Stimulated activated CD8-positive, alpha-beta memory T cell treated with anti-CD3 and anti-CD28 coated beads, Interleukin-2, amount 100 ng/mL, for 1 hour (primary cell): ENCODE results near the gene AGBL1.

Source experiments
- DNase-seq, 2 donors: peaks; one replicate each; pipeline ENCODE4 v3.0.0-alpha.2; 2020; ENCODE audit warnings: low read depth in 2 of 2

AGBL1 gene

DNA sequence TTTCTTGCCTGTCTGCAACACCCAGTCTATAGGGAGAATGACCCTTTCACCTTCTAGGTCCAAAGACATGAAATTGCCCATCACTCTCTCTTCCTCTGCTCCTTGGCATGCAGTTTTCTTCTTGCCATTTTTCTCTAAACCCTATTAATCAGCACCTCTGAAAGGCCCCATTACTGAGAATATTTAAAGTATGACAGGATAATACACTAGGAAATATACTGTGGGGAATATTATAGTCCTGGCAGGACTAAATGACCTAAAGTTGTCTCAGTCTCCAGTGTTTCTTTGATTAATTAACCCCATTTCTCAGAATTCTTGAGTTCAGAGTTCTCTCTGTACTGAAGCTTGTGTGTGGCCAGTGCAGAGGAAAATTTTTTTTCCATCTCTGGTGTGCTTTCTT is 730.7 kb downstream of the AGBL1 start:
- DNase-seq: no peak

DNA sequence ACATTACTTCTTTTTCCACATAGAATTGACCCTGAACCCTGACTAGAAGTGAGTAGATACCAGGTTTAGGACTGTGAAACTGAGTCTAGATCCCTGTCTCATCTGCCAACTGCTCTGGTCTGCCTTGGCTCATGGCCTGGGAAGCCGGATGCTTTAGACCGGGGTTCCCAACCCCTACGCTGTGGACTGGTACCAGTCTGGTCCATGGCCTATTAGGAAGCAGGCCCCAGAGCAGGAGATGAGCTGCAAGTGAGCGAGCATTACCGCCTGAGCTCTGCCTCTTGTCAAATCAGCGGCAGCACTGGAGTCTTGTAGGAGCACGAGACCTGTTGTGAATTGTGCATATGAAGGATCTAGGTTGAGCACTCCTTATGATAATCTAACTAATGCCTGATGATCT is 734.2 kb downstream of the AGBL1 start:
- no peak for DNase-seq

- DNase-seq: no peak
These were observed 749.6 kb downstream of the AGBL1 start for GRCh38 chr15:86829245-86829644.

- no peak for DNase-seq
These were observed 750.6 kb downstream of the AGBL1 start for GRCh38 chr15:86830304-86830703.

DNA sequence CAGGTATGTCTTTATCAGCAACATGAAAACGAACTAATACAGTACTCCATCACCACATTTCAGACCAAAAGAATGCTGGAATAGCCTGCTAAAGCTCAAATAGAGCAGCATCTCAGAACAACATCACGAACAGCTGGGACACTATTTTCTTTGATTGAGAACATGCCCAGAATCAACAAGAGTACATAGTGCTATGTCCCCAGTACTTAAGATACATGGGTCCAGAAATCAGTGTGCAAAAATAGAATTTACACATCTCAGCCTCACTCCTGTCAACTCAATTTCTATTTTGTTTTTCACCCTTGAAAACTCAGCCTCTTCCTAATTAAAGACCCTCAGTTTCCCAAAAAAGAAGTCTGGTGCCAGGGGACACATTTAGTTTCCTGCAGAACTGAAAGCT is 753.9 kb downstream of the AGBL1 start:
- no peak for DNase-seq

DNA sequence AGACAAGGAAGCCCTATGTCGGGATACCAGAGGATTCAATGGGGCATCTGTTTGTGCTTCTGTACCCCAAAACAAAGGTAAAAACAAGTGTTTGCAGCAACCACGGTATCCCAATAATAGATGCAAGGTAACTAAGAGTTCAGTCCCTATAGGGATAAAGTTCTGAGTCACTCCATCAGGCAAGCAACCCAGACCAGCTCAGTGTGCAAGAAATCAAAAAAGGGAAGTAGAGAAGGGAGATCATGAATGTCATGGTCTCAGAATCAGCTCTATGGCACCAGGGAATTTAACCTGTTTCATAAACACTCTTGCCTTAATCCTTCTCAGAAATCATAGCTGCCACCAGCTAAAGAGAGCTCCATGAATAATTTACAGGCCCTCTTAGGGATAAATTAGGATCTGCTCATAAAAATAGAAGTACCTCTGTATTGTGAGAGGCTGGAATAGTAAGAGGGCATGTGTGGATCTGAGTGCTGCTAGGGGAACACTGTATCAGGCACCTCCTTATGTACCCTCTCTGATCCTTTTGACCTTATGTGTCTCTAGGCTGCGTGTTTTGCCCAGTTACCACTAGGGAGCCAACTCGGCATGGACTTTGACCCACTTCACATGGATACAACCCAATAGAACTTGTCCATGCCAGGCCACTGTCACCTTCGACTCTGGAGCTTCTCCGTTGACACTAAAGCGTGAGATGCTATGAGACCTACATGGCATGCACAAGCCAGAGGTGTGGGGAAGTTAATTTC is 754.6 kb downstream of the AGBL1 start:
- DNase-seq: no peak

GRCh38 chr15:86837294-86838061 is 757.8 kb downstream of the AGBL1 start:
- no peak for DNase-seq

GRCh38 chr15:86839502-86839901 is 759.8 kb downstream of the AGBL1 start:
- no peak for DNase-seq

DNA sequence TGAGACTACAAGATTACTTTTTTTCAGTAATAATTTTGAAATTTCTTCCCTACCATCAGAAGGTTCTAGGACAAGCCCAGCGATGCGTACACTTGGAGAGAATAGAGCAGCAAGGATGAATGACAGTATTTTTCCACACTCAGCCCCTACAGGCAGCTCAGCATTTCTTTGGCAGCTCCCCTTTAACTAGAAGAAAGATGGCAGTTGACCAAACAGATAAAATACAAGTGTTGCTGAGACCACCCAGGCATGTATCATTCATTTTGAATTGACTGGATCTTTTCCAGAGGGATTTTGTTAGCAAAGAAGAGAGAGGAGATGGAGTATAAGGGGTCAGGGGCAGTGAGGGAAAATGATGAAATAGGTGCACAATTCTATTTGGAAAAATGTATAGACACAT is 761.3 kb downstream of the AGBL1 start:
- DNase-seq: no peak

GRCh38 chr15:86842199-86842598 is 762.5 kb downstream of the AGBL1 start:
- no peak for DNase-seq

GRCh38 chr15:86846036-86846435 is 766.4 kb downstream of the AGBL1 start:
- DNase-seq: no peak

GRCh38 chr15:86849136-86849535 is 769.5 kb downstream of the AGBL1 start:
- DNase-seq: no peak

DNA sequence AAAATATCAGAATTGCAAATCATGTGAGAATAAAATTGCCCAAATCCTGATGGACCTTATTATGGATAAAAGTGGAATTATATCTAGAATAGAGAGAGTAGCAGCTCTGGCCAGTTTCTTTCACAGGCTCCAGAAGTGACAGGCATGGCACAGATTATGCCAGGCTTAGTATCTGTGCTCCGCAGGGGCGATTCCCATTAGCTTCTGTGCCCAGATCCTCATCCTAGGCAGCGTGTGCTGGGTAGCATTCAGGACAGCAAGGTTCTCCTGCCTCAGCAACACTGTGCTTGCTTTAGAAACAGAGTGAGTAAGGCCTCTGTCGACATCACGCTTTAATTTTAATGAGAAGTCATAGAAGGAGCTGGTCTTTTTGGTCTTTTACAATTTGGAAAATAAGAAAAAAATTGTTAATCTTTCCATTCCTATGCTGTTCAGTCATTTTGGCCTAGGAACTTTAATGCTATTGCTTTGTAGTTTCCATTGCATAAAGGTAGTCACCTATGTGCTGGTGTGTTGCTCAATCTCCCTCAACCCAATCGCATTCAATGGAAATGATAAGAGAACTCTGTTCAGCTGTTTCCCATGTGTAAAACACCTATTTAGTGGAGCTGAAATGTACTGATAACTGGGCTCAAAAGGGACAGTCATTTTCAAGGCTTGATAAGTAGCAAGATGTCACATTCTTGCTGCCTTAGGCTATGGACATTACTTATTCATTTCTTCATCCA is 770.1 kb downstream of the AGBL1 start:
- DNase-seq: no peak

GRCh38 chr15:86850939-86851338 is 771.3 kb downstream of the AGBL1 start:
- DNase-seq: no peak

- no peak for DNase-seq
These were observed 773.1 kb downstream of the AGBL1 start for GRCh38 chr15:86852741-86853140.

- DNase-seq: no peak
These were observed 774.5 kb downstream of the AGBL1 start for GRCh38 chr15:86854176-86854575.

DNA sequence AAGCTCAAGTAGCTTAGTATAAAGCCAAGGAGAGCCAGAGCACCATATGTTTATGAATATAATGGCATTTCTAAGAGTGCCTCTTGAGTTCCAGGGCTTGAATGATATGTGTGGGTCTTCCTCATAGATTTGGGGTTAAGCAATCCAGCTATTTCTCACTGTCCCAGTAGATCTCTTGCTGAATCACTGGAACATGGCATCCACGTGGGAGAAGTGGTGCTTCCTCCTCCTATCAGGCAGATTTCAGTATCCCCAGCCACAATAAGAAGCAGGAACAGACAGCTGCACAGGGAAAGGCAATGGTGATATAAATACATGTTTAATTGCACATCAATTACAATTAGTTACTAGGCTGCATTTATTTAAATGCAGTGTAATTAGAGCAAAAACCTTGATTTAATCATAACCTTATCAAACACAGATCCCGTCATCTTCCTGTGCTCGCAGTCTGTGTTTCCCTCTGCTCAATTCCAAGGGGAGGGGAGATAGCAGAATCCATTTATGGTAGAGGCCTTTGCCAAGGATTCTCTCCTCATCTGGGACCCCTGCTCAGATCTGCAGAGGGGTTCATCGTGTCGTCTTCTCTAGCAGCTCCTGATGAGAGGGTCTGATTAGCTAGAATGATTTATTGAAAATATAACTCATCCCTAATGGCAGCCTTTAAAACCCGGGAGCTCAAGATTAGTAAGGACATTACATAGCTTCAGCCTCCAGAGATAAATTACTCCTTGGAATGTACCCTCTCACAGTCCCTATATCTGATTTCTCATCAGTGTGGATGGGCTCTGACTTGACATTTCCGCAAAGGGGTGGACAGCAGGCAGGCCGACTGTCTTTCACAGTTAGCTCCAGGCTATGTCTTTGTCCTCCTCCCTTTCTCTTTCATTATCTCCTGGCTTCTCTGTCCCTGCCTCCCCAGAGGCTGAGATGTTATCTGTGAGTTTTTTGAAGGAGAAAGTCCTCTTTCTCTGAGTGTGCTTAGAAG is 775.9 kb downstream of the AGBL1 start:
- no peak for DNase-seq

GRCh38 chr15:86857701-86858100 is 778.0 kb downstream of the AGBL1 start:
- DNase-seq: no peak

GRCh38 chr15:86863226-86863915 is 783.7 kb downstream of the AGBL1 start:
- DNase-seq: no peak

- no peak for DNase-seq
These were observed 786.2 kb downstream of the AGBL1 start for GRCh38 chr15:86865920-86866319.

DNA sequence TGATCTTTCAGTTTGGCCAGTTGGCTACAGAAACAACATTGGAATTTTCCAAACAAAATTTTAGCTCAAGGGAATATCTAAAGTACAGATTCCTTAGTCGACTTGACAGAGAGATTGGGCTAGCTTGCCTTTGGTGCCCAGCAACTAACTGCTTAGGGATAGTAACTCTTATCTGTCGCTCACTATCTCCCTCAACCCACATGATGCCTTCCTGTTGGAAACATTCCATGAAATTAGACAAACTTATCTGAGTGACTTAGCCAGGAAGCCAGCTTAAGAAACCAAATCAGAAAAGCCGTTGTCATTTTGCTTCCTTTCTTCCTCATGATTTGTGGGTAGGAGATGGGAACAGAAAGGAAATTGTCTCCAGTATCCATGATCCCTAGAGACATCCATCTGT is 791.2 kb downstream of the AGBL1 start:
- no peak for DNase-seq
